Sigmoid colon (tissue), 7 donors: Measurements from ENCODE around the gene SCAI. TPM values are rescaled to one million over a fixed set of nuclear protein-coding genes. Genes with fewer than 3 reads are reported as not detected.

Experiments used
- DNase-seq: peaks from one replicate; pipeline ENCODE4 v3.0.0-alpha.2; 2019
- H3K27ac ChIP-seq, 4 donors: fragments of 200-600 bp; sonication (generic); one replicate each; pipeline ENCODE4 v1.5.1; 2016 to 2019; ENCODE audit warnings: mild to moderate bottlenecking in 1 of 4
- H3K27me3 ChIP-seq, 3 donors: fragments of 200-600 bp; sonication (generic); one replicate each; pipeline ENCODE4 v1.5.1; 2019; ENCODE audit warnings: mild to moderate bottlenecking in 1 of 3
- H3K36me3 ChIP-seq, 4 donors: fragments of 200-600 bp; sonication (generic); one replicate each; pipeline ENCODE4 v1.5.1; 2016 to 2019
- H3K4me1 ChIP-seq, 4 donors: fragments of 200-600 bp; sonication (generic); one replicate each; pipeline ENCODE4 v1.5.1; 2017 to 2019
- H3K4me3 ChIP-seq, 4 donors: fragments of 200-600 bp; sonication (generic); one replicate each; pipeline ENCODE4 v1.5.1; 2017 to 2019; ENCODE audit warnings: mild to moderate bottlenecking in 2 of 4, moderate library complexity in 1 of 4
- H3K9me3 ChIP-seq, 4 donors: fragments of 200-600 bp in 3 of 4; sonication (generic) in 3 of 4; one replicate each; pipeline versions ENCODE4 v1.5.1 to v1.6.1; 2013 to 2019
- EP300 ChIP-seq, 4 donors: sonication (generic); formaldehyde crosslinking; IDR thresholded peaks; one replicate each; pipeline ENCODE4 v1.6.1; 2017; ENCODE audit warnings: antibody characterized with exemption in 4 of 4
- POLR2A ChIP-seq, 2 donors: fragments of 450-650 bp; IDR thresholded peaks; one replicate each; pipeline ENCODE4 v1.6.1; 2016; ENCODE audit warnings: antibody characterized with exemption in 2 of 2, mild to moderate bottlenecking in 2 of 2, moderate library complexity in 2 of 2
- POLR2AphosphoS5 ChIP-seq, 4 donors: sonication (generic); formaldehyde crosslinking; IDR thresholded peaks; one replicate each; pipeline ENCODE4 v1.6.1; 2017; ENCODE audit warnings: antibody characterized with exemption in 4 of 4
- WGBS, 2 donors: extraction: QIAGEN DNeasy Blood & Tissue Kit; methylation state at CpG; one replicate each; pipeline ENCODE4 v1.1.7; 2013; 5-methylcytosine and 5-hydroxymethylcytosine counted together
- intact Hi-C: fragments of 100-400 bp; cut with DNase I; formaldehyde crosslinking; loops from one replicate; pipeline ENCODE4 v1.15.1; 2023
- polyA plus RNA-seq, 3 donors: library from polyadenylated mRNA; stranded (reverse); fragments of 200-250 nt; gene quantifications; one replicate each; pipeline ENCODE4 v1.2.3, GENCODE V29; 2013
- total RNA-seq, 4 donors: library from RNA; depleted of rRNA; stranded (reverse); fragments of >200 nt; gene quantifications; one replicate each; pipeline ENCODE4 v1.1.0, GENCODE V29; 2016
- TF ChIP-seq, protein P1 (sequence below), 4 experiments: fragments of 450-650 bp in 3 of 4; fragments of 200-600 bp in 1 of 4; IDR thresholded peaks; one replicate each; pipeline ENCODE4 v1.5.1; 2016 to 2019; ENCODE audit warnings: antibody characterized with exemption in 4 of 4, mild to moderate bottlenecking in 3 of 4, moderate library complexity in 2 of 4
- donor health status: healthy with polysubstance abuse.
- donor health status: Bipolar disorder and iron deficiency.
- donor health status: healthy.

Gene SCAI
- total and polyA plus RNA-seq, 7 donors, result under 0.01 to 15.8 (median 5.4) TPM

- no peaks in the 10 kb centered on the region for H3K27me3 ChIP-seq
- H3K9me3 ChIP-seq, result no peaks in the 10 kb centered on the region
- no peaks in the 10 kb centered on the region for H3K36me3 ChIP-seq
- no peak overlapping the region for H3K4me3 ChIP-seq
- H3K27ac ChIP-seq, result no peak overlapping the region
- peaks cover 0 to 9% (median 8%) of the 10 kb centered on the region in 4 donors for H3K4me1 ChIP-seq
- 90 to 93% methylated on average over 1 of the region's 1 CpG for WGBS, 2 donors
- DNase-seq, result no peak
- intact Hi-C loops, result no loop called here
- TF ChIP-seq POLR2A (IDR thresholded peaks at IDR 0.05), result no peak
- TF ChIP-seq, protein P1, sequence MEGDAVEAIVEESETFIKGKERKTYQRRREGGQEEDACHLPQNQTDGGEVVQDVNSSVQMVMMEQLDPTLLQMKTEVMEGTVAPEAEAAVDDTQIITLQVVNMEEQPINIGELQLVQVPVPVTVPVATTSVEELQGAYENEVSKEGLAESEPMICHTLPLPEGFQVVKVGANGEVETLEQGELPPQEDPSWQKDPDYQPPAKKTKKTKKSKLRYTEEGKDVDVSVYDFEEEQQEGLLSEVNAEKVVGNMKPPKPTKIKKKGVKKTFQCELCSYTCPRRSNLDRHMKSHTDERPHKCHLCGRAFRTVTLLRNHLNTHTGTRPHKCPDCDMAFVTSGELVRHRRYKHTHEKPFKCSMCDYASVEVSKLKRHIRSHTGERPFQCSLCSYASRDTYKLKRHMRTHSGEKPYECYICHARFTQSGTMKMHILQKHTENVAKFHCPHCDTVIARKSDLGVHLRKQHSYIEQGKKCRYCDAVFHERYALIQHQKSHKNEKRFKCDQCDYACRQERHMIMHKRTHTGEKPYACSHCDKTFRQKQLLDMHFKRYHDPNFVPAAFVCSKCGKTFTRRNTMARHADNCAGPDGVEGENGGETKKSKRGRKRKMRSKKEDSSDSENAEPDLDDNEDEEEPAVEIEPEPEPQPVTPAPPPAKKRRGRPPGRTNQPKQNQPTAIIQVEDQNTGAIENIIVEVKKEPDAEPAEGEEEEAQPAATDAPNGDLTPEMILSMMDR (IDR thresholded peaks at IDR 0.05), result no peak
- TF ChIP-seq POLR2AphosphoS5 (IDR thresholded peaks at IDR 0.05), result no peak
- no peak for TF ChIP-seq EP300 (IDR thresholded peaks at IDR 0.05)
Measured at GRCh38 chr9:124946167-124946566, 197.2 kb downstream of the SCAI start.

- H3K4me1 ChIP-seq, result peaks cover 0 to 17% (median 16%) of the 10 kb centered on the region in 4 donors
- WGBS, 2 donors, result 5 to 11% methylated on average over 31 of the region's 31 CpGs
- no peaks in the 10 kb centered on the region for H3K27me3 ChIP-seq
- TF ChIP-seq POLR2AphosphoS5 (IDR thresholded peaks at IDR 0.05) (no peak), POLR2A (IDR thresholded peaks at IDR 0.05) (no peak)
- TF ChIP-seq, protein P1 (IDR thresholded peaks at IDR 0.05), result no peak
- peak; percentile 80 for DNase-seq
- H3K4me3 ChIP-seq, result peak overlapping the region; percentile 66 to 90 (median 70)
- H3K36me3 ChIP-seq, result peaks cover 0 to 18% (median 4%) of the 10 kb centered on the region in 4 donors
- intact Hi-C loops, result loop anchor here (1.0 to 5.0 kb wide), 6 partner anchors 73 to 300 kb away; partner anchors contain the start of genes HSPA5, NR6A1, PPP6C and SCAI
- peak overlapping the region; percentile 92 to 98 (median 96) for H3K27ac ChIP-seq
- H3K9me3 ChIP-seq, result no peaks in the 10 kb centered on the region
Measured at GRCh38 chr9:124941679-124942561, 201.4 kb downstream of the SCAI start.

GRCh38 chr9:124940894-124941678, 202.2 kb downstream of the SCAI start, which contains the start of gene GOLGA1:
GOLGA1 (minus strand) TSS chr9:124941083; CDS start chr9:124938711, 2,372 bp downstream.
- TF ChIP-seq, protein P1 (IDR thresholded peaks at IDR 0.05), result no peak
- TF ChIP-seq EP300 (IDR thresholded peaks at IDR 0.05), result peak in 2 of 4 donors; percentile 27 to 47
- peak; percentile 75 to 85 for TF ChIP-seq POLR2A (IDR thresholded peaks at IDR 0.05)
- TF ChIP-seq POLR2AphosphoS5 (IDR thresholded peaks at IDR 0.05), result peak; percentile 89 to 96 (median 92)
- WGBS, 2 donors, result 0 to 1% methylated on average over 70 of the region's 70 CpGs
- DNase-seq, result peak; percentile 98
- intact Hi-C loops, result loop anchor here (1.0 to 5.0 kb wide), 6 partner anchors 72 to 301 kb away; partner anchors contain the start of genes HSPA5, NR6A1, PPP6C and SCAI
- no peaks in the 10 kb centered on the region for H3K9me3 ChIP-seq
- peaks cover 0 to 26% (median 7%) of the 10 kb centered on the region in 4 donors for H3K36me3 ChIP-seq
- H3K27me3 ChIP-seq, result no peaks in the 10 kb centered on the region
- peak within 1 kb of the TSS; percentile 92 to 98 (median 96) for H3K27ac ChIP-seq
- peak within 1 kb of the TSS; percentile 66 to 90 (median 70) for H3K4me3 ChIP-seq
- H3K4me1 ChIP-seq, result peaks cover 0 to 17% (median 16%) of the 10 kb centered on the region in 4 donors

GRCh38 chr9:124940521-124940893, 202.8 kb downstream of the SCAI start:
- Histone ChIP-seq H3K27me3 (no peaks in the 10 kb centered on the region), H3K27ac (peak overlapping the region; percentile 92 to 98 (median 96)), H3K36me3 (peaks cover 0 to 31% (median 7%) of the 10 kb centered on the region in 4 donors), H3K4me1 (peaks cover 0 to 17% (median 16%) of the 10 kb centered on the region in 4 donors), H3K4me3 (peak overlapping the region; percentile 66 to 90 (median 70)), H3K9me3 (no peaks in the 10 kb centered on the region)
- intact Hi-C loops, result loop anchor here (2.0 to 5.0 kb wide), 5 partner anchors 72 to 302 kb away; partner anchors contain the start of genes HSPA5, NR6A1 and PPP6C
- no peak for DNase-seq
- WGBS, 2 donors, result 1% methylated on average over 17 of the region's 17 CpGs
- TF ChIP-seq POLR2AphosphoS5 (IDR thresholded peaks at IDR 0.05) (no peak), POLR2A (IDR thresholded peaks at IDR 0.05) (no peak), EP300 (IDR thresholded peaks at IDR 0.05) (no peak)
- TF ChIP-seq, protein P1 (IDR thresholded peaks at IDR 0.05), result no peak
